IPS DF 6.9 (cell line): ENCODE results near the gene SMG6.
"Not testable (repeated sequence)": the region's sequence is repeated elsewhere in the genome, so short reads cannot be mapped to it uniquely, and the experiment has no call there.

Experiments used
- DNase-seq: peaks from one replicate; pipeline ENCODE4 v3.0.0-alpha.2; 2013; ENCODE audit warnings: low read depth, low spot score
- H3K27ac ChIP-seq: one replicate; pipeline ENCODE4 v1.5.1; 2013; ENCODE audit warnings: low read length, control low read depth
- H3K27me3 ChIP-seq: 2 replicates; pipeline ENCODE4 v1.6.1; 2013; ENCODE audit warnings: mild to moderate bottlenecking, low read length; ENCODE audit not compliant: control insufficient read depth, insufficient read depth
- H3K36me3 ChIP-seq: 2 replicates; pipeline ENCODE4 v1.6.1; 2013; ENCODE audit warnings: low read length; ENCODE audit not compliant: control insufficient read depth, insufficient read depth
- H3K4me1 ChIP-seq: 2 replicates; pipeline ENCODE4 v1.6.1; 2013; ENCODE audit warnings: low read length; ENCODE audit not compliant: control insufficient read depth, insufficient read depth
- H3K4me3 ChIP-seq: 2 replicates; pipeline ENCODE4 v1.5.1; 2013; ENCODE audit warnings: mild to moderate bottlenecking, low read length
- H3K9me3 ChIP-seq: 2 replicates; pipeline ENCODE4 v1.6.1; 2013; ENCODE audit warnings: low read length, inconsistent platforms; ENCODE audit not compliant: control insufficient read depth, insufficient read depth
- WGBS: extraction: QIAGEN DNeasy Blood & Tissue Kit; methylation state at CpG from one replicate; pipeline ENCODE4 v1.1.7; 2013; ENCODE audit warnings: mixed read lengths, missing lambda C conversion rate; ENCODE audit not compliant: insufficient read length, insufficient coverage; 5-methylcytosine and 5-hydroxymethylcytosine counted together

Gene SMG6

DNA sequence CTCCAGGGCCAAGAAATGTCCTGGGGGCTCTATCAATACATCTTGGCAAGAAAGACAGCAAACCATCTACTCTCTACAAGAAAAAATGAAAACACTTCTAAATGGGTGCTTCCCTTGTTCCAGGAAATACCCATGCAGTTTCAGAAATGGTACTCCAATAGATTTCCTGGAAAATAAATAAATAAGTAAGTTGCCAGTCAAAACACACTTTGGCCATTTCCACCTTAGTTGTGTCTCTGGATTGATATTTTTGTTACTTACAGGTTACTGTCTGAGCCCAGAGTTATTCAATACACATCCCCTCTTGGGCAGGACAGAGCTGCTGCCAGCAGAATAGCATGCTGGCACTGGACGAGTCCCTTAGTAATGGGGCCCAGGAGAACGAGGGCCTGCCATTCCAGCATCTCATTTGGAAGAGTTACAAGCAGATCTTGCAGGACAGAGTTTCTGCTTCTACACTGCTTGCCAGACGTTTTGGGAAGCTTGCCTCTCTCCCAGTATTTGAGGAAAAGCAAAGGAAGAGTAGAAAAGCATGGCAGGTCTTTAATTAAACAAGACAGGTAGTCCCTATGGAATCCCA lies 100.5 kb downstream of the SMG6 start:
- H3K27me3 ChIP-seq: no peaks in the 10 kb centered on the region
- WGBS: no CpG with 5 or more reads among the region's 3 CpGs
- no peak overlapping the region for H3K4me3 ChIP-seq
- H3K36me3 ChIP-seq: no peaks in the 10 kb centered on the region
- H3K9me3 ChIP-seq: no peaks in the 10 kb centered on the region
- H3K27ac ChIP-seq: no peak overlapping the region
- no peak for DNase-seq
- no peaks in the 10 kb centered on the region for H3K4me1 ChIP-seq

DNA sequence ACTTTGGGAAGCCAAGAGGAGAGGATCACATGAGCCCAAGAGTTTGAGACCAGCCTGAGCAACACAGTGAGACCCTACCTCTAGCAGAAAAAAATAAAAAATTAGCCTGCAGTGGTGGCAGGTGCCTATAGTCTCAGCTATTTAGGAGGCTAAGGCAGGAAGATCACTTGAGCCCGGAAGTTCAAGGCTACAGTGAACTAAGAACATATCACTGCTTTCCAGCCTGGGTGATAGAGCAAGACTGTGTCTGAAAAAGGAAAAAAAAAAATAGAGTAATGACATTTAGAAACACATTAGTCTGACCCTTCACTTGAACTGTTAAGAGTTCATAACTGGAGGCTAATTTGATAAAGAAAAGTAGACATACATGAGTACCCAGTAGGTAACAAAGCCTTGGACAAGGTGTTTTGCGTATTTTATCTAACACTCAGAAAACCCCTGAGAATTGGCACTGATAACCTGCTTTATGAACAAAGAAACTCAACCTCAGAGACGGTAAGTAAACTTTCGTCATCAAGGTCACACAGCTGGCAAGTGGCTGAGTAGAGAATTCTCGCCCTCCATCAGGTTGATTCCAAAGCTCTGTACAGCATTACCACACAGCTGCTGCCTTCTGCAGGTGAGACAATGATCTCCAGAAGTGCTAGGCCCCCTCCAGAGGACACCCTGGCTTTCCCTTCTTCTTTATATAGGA lies 101.1 kb downstream of the SMG6 start:
- no CpG with 5 or more reads among the region's 5 CpGs for WGBS
- Histone ChIP-seq H3K9me3 (no peaks in the 10 kb centered on the region), H3K4me1 (no peaks in the 10 kb centered on the region), H3K27ac (no peak overlapping the region), H3K4me3 (no peak overlapping the region), H3K27me3 (no peaks in the 10 kb centered on the region), H3K36me3 (no peaks in the 10 kb centered on the region)
- DNase-seq: no peak

DNA sequence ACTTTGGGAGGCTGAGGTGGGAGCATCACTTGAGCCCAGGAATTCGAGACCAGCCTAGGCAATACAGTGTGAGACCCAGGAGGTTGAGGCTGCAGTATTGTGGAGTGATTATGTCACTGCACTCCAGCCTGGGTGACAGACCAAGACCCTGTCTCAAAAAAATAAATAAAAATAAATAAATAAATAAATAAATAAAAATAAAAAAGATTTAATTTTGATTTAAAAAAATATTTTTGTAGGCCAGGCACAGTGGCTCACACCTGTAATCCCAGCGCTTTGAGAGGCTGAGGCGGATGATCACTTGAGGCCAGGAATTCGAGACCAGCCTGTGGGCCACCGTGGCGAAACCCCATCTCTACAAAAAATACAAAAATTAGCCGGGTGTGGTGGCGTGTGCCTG lies 104.2 kb downstream of the SMG6 start:
- not testable (repeated sequence) for H3K4me3 ChIP-seq, H3K27ac ChIP-seq, H3K36me3 ChIP-seq, H3K4me1 ChIP-seq, H3K27me3 ChIP-seq, DNase-seq, H3K9me3 ChIP-seq
- no CpG with 5 or more reads among the region's 8 CpGs for WGBS

DNA sequence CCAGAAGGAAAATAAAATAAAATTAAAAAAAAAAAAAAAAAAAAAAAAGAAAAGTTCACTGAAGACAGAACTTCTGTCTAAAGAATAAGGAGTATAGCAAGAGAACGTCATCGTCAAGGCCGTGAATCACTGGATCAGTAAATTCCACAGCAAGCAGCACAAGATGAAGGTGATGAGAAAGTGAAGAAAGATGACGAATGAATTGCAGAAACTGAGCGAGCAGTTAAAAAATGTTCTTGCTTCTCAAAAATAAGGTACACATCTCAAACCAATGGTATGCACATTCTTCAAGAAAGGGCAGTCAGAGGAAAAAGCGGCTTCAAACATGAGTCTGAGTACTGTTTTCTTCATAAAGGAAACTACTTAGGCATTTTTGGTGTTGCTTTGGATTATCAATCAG lies 104.7 kb downstream of the SMG6 start:
- H3K36me3 ChIP-seq: no peaks in the 10 kb centered on the region
- no peak for DNase-seq

DNA sequence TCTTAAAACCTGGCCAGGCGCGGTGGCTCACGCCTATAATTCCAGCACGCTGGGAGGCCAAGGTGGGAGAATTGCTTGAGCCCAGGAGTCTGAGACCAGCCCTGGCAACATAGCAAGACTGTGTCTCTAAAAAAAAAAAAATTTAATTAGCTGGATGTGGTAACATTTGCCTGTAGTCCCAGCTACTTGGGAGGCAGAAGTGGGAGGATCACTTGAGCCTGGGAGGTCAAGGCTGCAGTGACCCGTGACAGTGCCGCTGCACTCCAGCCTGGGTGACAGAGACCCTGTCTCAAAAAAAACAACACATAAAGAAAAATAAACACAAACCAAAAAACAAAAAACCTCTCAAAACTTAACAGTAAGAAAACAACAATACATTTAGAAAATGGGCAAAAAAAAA lies 106.3 kb downstream of the SMG6 start:
- H3K9me3 ChIP-seq: no peaks in the 10 kb centered on the region
- WGBS: no CpG with 5 or more reads among the region's 6 CpGs

More for the DNA sequence above, 104.7 kb downstream of the SMG6 start:
- WGBS: no CpG with 5 or more reads among the region's 6 CpGs
- Histone ChIP-seq H3K27me3 (no peaks in the 10 kb centered on the region), H3K4me1 (peaks cover 1% of the 10 kb centered on the region; the same call in 1 of the 2 replicates), H3K9me3 (no peaks in the 10 kb centered on the region), H3K4me3 (no peak overlapping the region), H3K27ac (no peak overlapping the region)

DNA sequence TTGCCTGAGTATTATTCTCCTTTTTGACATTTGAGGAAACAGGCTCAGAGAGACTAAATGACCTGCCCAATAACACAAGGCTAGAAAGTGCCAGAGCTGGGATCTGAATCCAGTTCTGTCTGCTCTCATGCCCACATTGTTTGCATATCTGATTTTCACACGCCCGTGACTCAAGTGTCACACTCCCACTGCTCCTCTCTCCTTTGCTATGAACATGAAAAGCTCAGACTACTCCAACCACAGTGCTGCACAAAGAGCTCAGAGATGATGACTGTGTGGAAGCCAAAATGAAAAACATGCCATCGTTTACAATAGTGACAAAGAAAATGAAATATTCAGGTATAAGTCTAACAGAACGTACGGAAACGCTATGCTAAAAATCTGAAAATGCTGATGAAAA lies 107.9 kb downstream of the SMG6 start:
- H3K36me3 ChIP-seq: no peaks in the 10 kb centered on the region
- H3K9me3 ChIP-seq: no peaks in the 10 kb centered on the region
- peaks cover 1% of the 10 kb centered on the region; the same call in 1 of the 2 replicates for H3K4me1 ChIP-seq
- no CpG with 5 or more reads among the region's 6 CpGs for WGBS
- H3K4me3 ChIP-seq: no peak overlapping the region
- no peaks in the 10 kb centered on the region for H3K27me3 ChIP-seq
- DNase-seq: no peak
- no peak overlapping the region for H3K27ac ChIP-seq

More for the DNA sequence above, 106.3 kb downstream of the SMG6 start:
- Histone ChIP-seq H3K27ac (no peak overlapping the region), H3K36me3 (no peaks in the 10 kb centered on the region), H3K4me1 (peaks cover 1% of the 10 kb centered on the region; the same call in 1 of the 2 replicates), H3K4me3 (no peak overlapping the region), H3K27me3 (no peaks in the 10 kb centered on the region)
- DNase-seq: no peak

DNA sequence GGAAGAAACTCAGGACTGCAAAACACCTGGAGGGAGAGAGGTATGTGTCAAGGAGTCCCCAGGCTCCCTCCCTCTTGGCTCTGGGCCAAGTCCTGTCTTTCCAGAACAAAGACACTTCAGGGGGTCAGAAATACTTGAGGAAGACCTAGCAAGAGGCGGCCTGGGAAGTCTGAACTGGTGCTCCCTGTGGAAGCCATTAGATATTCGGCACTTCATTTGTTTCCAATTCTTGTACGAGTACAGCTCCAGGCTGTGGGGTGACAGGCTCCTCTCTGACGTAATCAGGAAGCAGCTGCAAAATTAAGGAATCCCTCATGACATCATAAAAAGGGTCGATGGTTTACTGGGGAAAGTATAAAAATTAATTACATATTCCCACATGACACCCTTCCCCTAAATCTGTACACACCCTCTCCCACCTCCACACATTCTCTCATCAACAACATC lies 108.7 kb downstream of the SMG6 start:
- Histone ChIP-seq H3K36me3 (no peaks in the 10 kb centered on the region), H3K9me3 (no peaks in the 10 kb centered on the region), H3K27ac (no peak overlapping the region), H3K27me3 (no peaks in the 10 kb centered on the region), H3K4me3 (no peak overlapping the region), H3K4me1 (peaks cover 1% of the 10 kb centered on the region; the same call in 1 of the 2 replicates)
- peak; percentile 72 for DNase-seq
- WGBS: no CpG with 5 or more reads among the region's 5 CpGs

DNA sequence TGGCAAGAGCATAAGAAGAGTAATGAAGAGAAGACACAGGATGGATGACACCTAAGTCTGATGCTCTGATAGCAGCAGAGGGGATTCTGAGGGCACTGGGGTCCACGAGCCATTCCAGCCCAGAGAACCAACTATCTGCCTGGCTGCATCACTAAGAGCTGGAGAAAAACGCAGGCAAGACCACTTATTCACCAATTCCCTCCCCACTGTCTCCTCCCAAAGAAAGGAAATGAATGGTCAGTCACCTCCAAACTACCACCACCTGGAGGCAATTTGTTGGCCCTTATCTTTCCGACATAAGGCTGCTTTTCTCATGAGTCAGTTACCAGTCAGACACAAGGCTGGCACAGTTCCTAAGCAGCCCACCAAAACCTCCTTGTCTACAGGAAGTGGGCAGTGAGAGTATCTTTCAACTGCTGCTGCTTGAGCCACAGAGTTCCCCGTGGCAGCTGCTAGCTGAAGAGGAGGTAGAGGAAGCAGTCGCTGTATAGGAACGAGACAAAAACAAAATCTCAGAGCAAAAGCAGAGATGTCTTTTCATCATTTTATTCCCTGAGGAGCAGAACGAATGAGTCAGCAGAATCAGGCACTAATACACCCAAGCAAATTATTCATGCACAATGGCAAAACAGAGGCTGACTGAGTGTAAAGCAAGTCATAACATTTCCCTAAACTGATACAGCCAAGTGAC lies 111.1 kb downstream of the SMG6 start:
- H3K9me3 ChIP-seq: no peaks in the 10 kb centered on the region

DNA sequence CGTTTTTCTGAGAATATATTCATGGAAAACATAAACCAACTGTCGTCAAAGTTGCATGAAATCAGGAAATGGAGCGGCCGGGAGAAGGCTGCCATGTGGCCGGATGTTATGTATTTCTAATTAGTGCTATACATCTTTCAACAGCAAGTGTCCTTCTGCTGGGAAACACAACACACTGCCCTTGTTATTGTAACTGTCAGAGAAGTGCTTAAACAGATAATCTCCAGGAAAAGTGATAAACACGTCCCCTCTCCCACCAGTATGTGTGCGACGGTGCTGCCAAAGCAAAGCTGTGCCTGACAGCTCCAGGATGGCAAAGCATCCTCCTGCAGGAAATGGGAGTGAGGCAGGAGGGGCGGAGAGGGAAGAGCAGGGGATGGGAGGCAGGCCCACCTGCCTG lies 111.8 kb downstream of the SMG6 start:
- WGBS: no CpG with 5 or more reads among the region's 9 CpGs
- Histone ChIP-seq H3K27me3 (no peaks in the 10 kb centered on the region), H3K4me1 (peaks cover 1% of the 10 kb centered on the region; the same call in 1 of the 2 replicates), H3K9me3 (no peaks in the 10 kb centered on the region), H3K27ac (no peak overlapping the region), H3K36me3 (no peaks in the 10 kb centered on the region), H3K4me3 (no peak overlapping the region)
- no peak for DNase-seq

More for the DNA sequence above, 111.1 kb downstream of the SMG6 start:
- H3K4me1 ChIP-seq: peaks cover 1% of the 10 kb centered on the region; the same call in 1 of the 2 replicates
- H3K4me3 ChIP-seq: no peak overlapping the region
- H3K36me3 ChIP-seq: no peaks in the 10 kb centered on the region
- WGBS: no CpG with 5 or more reads among the region's 7 CpGs
- no peaks in the 10 kb centered on the region for H3K27me3 ChIP-seq
- DNase-seq: no peak
- no peak overlapping the region for H3K27ac ChIP-seq

DNA sequence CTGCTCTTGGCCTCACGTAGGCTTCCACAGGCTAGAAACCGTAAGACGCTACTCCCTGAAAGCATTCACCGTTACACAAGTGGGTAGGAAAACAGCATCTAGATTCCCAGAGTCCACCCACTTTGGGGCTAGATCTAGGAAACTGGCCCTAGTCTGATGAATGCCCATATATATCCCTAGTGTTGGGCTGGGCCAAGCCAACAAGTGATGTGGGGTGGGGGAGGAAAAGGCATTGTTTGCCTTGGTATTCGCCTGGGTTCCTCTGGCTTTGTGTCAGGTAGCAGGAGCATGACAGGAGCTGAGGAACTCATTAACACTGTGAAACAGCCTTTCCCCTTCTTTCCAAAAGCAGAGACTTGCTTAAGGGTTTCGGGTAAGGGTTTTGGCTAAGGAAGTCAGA lies 112.4 kb downstream of the SMG6 start:
- H3K27ac ChIP-seq: no peak overlapping the region
- no peaks in the 10 kb centered on the region for H3K36me3 ChIP-seq
- no peak overlapping the region for H3K4me3 ChIP-seq
- WGBS: no CpG with 5 or more reads among the region's 6 CpGs
- DNase-seq: no peak
- no peaks in the 10 kb centered on the region for H3K27me3 ChIP-seq
- H3K4me1 ChIP-seq: peaks cover 1% of the 10 kb centered on the region; the same call in 1 of the 2 replicates
- no peaks in the 10 kb centered on the region for H3K9me3 ChIP-seq
